HG03520 (cell line): ENCODE data around the gene CARS2.
"Not testable (repeated sequence)": the region's sequence is repeated elsewhere in the genome, so short reads cannot be mapped to it uniquely, and the experiment has no call there.

Experiments
- ATAC-seq: cut with Tn5 transposase; IDR thresholded peaks from one replicate; pipeline ENCODE4 v1.9.1; 2021; ENCODE audit warnings: mild to moderate bottlenecking, moderate library complexity; ENCODE audit not compliant: unreplicated experiment

Gene CARS2, protein sequence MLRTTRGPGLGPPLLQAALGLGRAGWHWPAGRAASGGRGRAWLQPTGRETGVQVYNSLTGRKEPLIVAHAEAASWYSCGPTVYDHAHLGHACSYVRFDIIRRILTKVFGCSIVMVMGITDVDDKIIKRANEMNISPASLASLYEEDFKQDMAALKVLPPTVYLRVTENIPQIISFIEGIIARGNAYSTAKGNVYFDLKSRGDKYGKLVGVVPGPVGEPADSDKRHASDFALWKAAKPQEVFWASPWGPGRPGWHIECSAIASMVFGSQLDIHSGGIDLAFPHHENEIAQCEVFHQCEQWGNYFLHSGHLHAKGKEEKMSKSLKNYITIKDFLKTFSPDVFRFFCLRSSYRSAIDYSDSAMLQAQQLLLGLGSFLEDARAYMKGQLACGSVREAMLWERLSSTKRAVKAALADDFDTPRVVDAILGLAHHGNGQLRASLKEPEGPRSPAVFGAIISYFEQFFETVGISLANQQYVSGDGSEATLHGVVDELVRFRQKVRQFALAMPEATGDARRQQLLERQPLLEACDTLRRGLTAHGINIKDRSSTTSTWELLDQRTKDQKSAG

DNA sequence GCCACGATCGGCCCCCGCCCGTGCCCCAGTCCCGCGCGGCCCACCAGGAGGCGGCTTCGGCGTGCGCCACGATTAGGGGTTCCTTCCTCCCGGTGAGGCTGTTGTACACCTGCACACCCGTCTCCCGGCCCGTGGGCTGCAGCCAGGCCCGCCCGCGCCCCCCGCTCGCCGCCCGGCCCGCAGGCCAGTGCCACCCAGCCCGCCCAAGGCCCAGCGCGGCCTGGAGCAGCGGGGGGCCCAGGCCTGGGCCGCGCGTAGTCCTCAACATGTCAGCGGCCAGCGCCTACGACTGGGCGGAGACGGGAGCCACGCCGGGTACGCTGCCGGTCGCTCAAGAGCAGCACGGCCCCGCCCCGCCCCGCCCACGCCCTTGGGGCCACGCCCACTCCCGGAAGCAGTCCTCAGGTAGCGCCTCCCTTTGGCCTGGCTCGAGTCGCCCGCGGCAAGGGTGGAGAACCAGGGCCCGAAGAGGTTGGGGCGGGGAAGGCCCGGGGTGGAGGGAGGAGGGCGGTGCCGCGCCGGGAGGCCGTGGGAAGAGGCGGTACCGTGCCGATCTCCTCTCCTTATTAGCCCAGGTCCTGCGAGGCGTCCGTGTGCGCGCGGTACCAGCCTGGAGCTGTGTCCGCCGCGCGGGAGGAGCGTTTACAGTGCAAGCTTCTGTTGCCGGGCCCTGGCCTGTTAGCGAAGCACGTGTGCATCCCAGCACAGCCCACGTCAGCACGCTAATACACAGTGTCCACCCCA, at the start of gene CARS2:
CARS2 (minus strand) TSS at position 291 of the 744 bp plus-strand sequence; CDS start at position 268, 23 bp downstream.
- ATAC-seq, result peak; percentile 89

- ATAC-seq, result no peak
These were observed 42.4 kb upstream of the CARS2 start for GRCh38 chr13:110748271-110748670.

GRCh38 chr13:110746438-110746837, 40.5 kb upstream of the CARS2 start:
- ATAC-seq, result no peak

GRCh38 chr13:110743687-110744086, 37.8 kb upstream of the CARS2 start:
- no peak for ATAC-seq

DNA sequence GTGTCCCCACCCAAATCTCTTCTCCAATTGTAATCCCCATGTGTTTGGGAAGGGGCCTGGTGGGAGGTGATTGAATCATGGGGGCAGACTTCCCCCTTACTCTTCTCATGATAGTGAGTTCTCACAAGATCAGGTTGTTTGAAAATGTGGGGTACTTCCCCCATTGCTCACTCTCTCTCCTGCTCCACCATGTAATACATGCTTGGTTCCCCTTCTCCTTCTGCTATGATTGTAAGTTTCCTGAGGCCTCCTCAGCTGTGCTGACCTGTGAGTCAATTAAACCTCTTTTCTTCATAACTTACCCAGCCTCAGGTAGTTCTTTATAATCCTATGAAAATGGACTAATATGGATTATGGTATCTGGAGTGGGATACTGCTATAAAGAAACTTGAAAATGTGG, 31.6 kb upstream of the CARS2 start:
- ATAC-seq, result no peak

DNA sequence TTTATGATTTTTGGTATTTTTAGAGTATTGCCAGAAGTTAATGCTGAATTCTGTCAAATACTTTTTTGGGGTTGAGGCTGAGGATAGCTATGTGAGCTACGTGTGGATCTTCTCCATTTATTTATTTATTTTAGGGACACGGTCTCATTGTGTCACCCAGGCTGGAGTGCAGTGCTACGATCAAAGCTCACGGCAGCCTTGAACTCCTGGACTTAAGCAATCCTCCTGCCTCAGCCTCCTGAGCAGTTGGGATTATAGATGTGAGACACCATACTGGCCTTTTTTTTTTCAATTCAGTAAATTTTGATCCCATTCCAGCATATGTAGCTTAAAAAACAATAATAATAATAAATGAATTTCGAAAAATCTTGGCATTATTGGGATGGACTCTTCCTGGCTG, 28.6 kb upstream of the CARS2 start:
- no peak for ATAC-seq

GRCh38 chr13:110731072-110731471, 25.2 kb upstream of the CARS2 start:
- no peak for ATAC-seq

DNA sequence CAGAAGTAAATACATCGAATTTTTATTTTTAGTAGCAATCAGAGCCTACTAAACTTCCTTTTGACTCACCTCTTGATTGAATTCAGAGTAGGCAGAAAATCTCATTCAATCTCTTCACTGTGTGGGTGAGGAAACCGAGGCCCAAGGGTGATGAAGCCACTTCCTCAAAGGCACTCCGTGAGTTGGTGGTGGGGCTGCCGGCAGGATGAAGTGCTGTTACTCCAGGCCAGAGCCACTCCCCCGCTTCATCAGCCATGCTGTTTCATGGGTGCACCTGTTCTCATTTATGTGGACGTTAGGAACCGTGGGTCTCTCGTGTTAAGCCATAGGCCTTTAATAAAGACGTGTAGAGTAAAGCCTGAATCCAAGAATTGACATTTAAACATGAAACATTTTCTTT, 20.8 kb upstream of the CARS2 start:
- peak; percentile 76 for ATAC-seq

DNA sequence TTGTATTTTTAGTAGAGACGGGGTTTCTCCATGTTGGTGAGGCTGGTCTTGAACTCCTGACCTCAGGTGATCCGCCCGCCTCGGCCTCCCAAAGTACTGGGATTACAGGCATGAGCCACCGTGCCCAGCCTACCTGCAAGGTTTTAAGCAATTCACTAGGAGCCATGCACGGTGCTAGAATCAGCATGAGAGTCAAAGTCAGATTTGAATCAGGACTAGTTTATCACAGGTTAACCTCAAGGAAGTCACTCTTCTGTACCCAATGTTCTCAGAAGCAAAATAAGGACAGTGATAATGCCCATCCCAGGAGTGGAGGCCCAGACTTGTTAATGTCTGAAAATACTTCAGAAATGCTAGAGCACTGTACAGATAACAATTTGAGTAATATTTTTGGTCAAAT, 20.2 kb upstream of the CARS2 start:
- not testable (repeated sequence) for ATAC-seq

- ATAC-seq, result no peak
These were observed 17.7 kb upstream of the CARS2 start for GRCh38 chr13:110723598-110723997.

- ATAC-seq, result no peak
These were observed 17.1 kb upstream of the CARS2 start for GRCh38 chr13:110722971-110723370.

- no peak for ATAC-seq
These were observed 13.3 kb upstream of the CARS2 start for GRCh38 chr13:110719036-110719710.

DNA sequence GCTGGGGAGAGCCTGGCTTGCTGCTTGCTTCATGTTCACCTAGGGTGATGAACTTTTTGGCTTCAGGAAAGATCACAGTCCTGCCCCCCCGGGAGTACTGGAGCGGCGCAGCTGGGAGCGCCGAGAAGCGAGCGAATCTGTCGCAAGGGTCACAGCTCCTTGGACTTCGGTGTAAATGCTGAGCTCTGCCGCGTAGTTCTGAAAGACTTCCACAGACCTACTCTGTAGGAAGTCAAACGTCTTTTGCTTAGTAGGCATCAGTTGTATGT, 10.3 kb upstream of the CARS2 start:
- no peak for ATAC-seq

DNA sequence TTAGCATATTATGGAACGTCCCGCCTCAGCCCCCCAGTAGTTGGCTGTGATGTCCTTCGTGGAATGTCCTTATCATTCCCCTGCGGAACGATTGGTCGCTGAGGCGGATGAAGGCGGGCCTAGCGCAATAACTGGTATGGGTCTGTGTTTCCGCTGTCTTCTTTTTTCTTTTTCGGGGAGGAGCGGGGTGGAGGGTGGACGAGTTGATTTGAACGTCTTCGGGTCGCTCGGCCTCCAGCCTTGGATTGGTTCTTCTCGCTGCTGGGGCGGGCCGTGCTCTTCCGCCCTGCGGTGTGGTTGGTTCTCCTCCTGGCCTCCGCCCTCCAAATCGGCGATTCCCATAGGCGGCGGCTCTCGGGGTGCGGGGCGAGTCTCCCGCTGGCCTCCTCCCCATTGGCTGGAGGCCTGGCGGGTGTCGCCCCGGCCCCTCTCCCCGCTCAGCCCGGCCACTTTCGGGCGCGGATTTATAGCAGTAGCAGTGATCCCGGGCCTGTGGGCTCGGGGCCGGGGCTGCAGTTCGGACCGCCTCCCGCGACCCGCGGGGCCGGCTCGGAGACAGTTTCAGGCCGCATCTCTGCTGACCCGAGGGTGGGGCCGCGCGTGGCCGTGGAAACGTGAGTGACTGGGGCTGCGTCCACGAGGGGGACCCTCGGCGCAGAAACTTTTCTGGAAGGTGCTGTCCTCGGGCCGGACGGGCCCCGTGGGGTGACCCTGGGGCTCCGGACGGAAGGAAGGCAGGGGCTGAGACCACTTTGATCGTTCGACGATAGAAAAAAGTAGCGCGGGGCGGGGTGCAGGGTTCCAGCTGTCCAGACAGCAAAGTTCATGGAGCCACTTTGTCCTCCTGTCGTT, 9.7 kb upstream of the CARS2 start:
- peak; percentile 54 for ATAC-seq

GRCh38 chr13:110714797-110715394, 9.0 kb upstream of the CARS2 start:
- no peak for ATAC-seq

DNA sequence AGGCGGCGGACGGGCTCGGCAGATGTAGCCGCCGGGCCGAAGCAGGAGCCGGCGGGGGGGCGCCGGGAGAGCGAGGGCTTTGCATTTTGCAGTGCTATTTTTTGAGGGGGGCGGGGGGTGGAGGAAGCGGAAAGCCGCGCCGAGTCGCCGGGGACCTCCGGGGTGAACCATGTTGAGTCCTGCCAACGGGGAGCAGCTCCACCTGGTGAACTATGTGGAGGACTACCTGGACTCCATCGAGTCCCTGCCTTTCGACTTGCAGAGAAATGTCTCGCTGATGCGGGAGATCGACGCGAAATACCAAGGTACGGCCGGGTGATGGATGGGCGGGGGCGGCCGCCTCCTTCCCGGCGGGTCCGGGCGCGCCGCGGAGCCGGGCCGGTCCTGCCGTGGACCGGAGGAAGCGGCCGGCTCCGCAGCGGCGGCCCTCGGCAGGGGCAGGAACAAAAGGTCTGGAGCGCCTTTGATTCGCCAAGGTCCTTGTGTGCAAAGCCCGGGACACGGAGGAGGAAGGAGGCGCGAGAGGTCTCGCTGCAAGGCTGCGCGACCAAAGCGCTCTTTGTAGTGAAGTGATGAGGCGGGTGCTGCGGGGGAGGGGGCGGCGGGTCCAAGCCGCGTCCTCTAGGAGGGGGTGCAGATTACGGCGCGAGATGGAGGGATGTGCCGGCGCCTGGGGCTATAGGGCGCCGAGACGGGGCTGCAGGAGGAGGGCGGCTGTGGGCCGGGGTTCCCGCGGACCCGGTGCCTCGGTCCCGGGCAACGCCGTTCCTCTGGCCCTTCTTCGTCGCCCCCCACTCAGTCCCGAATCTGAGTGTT, 8.3 kb upstream of the CARS2 start:
- no peak for ATAC-seq

DNA sequence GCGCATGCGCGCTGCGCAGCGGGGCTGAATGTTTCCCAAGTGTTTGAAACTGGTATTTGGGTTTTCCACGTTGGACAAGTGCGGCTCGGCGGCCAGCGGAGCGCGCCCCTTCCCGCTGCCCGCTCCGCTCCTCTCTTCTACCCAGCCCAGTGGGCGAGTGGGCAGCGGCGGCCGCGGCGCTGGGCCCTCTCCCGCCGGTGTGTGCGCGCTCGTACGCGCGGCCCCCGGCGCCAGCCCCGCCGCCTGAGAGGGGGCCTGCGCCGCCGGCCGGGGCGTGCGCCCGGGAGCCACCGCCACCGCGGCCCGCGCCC, 7.7 kb upstream of the CARS2 start, which contains the start of gene ING1:
ING1 (plus strand) TSS at position 59 of the 311 bp plus-strand sequence. CDS start 450 bp downstream, outside the sequence.
- ATAC-seq, result no peak

- ATAC-seq, result peak; percentile 44
These were observed 7.1 kb upstream of the CARS2 start for GRCh38 chr13:110712849-110713641.
